Keratinocyte (primary cell): ENCODE data around the gene RPL4. TPM values are rescaled to one million over a fixed set of nuclear protein-coding genes. Genes with fewer than 3 reads are reported as not detected.

Source experiments
- DNase-seq: peaks from one replicate; pipeline ENCODE4 v3.0.0-alpha.2; 2011; ENCODE audit warnings: low read depth, missing footprints, low spot score
- FAIRE-seq: peaks from 2 replicates; lab custom pipeline; 2011; peaks lifted over from hg19 to GRCh38; lab: Jason Lieb, UNC
- H2AFZ ChIP-seq: 2 replicates; pipeline ENCODE4 v1.6.0; 2012; ENCODE audit warnings: low read length, control low read depth, inconsistent platforms; ENCODE audit not compliant: control insufficient read depth
- H3K27ac ChIP-seq: 2 replicates; pipeline ENCODE4 v1.5.1; 2011; ENCODE audit warnings: low read length; ENCODE audit not compliant: control insufficient read depth, insufficient read depth
- H3K27me3 ChIP-seq: 3 replicates; pipeline ENCODE4 v1.6.0; 2011; ENCODE audit warnings: low read length; ENCODE audit not compliant: control insufficient read depth, insufficient read depth; ENCODE audit errors: extremely low read depth
- H3K36me3 ChIP-seq, 2 experiments: 2 replicates in 1 of 2; 3 replicates in 1 of 2; pipeline ENCODE4 v1.5.1; 2011; ENCODE audit warnings: low read length in 2 of 2, mild to moderate bottlenecking in 1 of 2; ENCODE audit not compliant: control insufficient read depth in 2 of 2, insufficient read depth in 2 of 2; ENCODE audit errors: extremely low read depth in 1 of 2
- H3K4me1 ChIP-seq: 3 replicates; pipeline ENCODE4 v1.5.1; 2011; ENCODE audit warnings: low read length; ENCODE audit not compliant: control insufficient read depth, insufficient read depth; ENCODE audit errors: extremely low read depth
- H3K4me2 ChIP-seq: 3 replicates; pipeline ENCODE4 v1.6.0; 2011; ENCODE audit warnings: low read depth, low read length; ENCODE audit not compliant: control insufficient read depth, insufficient read depth; ENCODE audit errors: extremely low read depth
- H3K4me3 ChIP-seq, 3 experiments: fragments of 200-600 bp in 1 of 3; sonication (generic) in 1 of 3; 2 replicates in 2 of 3; 3 replicates in 1 of 3; pipeline ENCODE4 v1.5.1; 2011 to 2016; ENCODE audit warnings: low read length in 3 of 3, mild to moderate bottlenecking in 3 of 3, control low read depth in 2 of 3, inconsistent platforms in 1 of 3, low read depth in 1 of 3, mixed read lengths in 1 of 3, mixed run types in 1 of 3, moderate library complexity in 1 of 3; ENCODE audit not compliant: control insufficient read depth in 2 of 3, insufficient read depth in 2 of 3; ENCODE audit errors: extremely low read depth in 1 of 3
- H3K79me2 ChIP-seq: 2 replicates; pipeline ENCODE4 v1.6.0; 2012; ENCODE audit warnings: low read length; ENCODE audit not compliant: control insufficient read depth, insufficient read depth
- H3K9ac ChIP-seq: 3 replicates; pipeline ENCODE4 v1.6.0; 2011; ENCODE audit warnings: low read length; ENCODE audit not compliant: control insufficient read depth, insufficient read depth; ENCODE audit errors: extremely low read depth
- H3K9me1 ChIP-seq: 3 replicates; pipeline ENCODE4 v1.6.0; 2011; ENCODE audit warnings: low read length; ENCODE audit not compliant: control insufficient read depth, insufficient read depth; ENCODE audit errors: extremely low read depth
- H3K9me3 ChIP-seq: 2 replicates; pipeline ENCODE4 v1.5.1; 2012; ENCODE audit warnings: low read depth, low read length; ENCODE audit not compliant: control insufficient read depth
- H4K20me1 ChIP-seq: 3 replicates; pipeline ENCODE4 v1.6.0; 2011; ENCODE audit warnings: low read length; ENCODE audit not compliant: control insufficient read depth, insufficient read depth; ENCODE audit errors: extremely low read depth
- EZH2 ChIP-seq: IDR thresholded peaks from one replicate; pipeline ENCODE4 v1.6.1; 2012; ENCODE audit warnings: inconsistent platforms, mild to moderate bottlenecking, low read length, moderate library complexity
- dilution Hi-C: fragments of 300-500 bp; cut with MboI; formaldehyde crosslinking; loops from one replicate; pipeline ENCODE4 v1.7.0; 2020; ENCODE audit warnings: low sequenced_read_pairs; ENCODE audit not compliant: extremely low pct_ligation_motif_present
- polyA plus RNA-seq, 5 experiments: library from polyadenylated mRNA; depleted of rRNA in 3 of 5; stranded (reverse) in 3 of 5; stranded (forward) in 1 of 5; unstranded in 1 of 5; fragments of >200 nt; gene quantifications; 1 replicate in 1 of 5; 2 replicates in 3 of 5; 3 replicates in 1 of 5; pipeline versions ENCODE4 v1.2.1 to v1.2.3, GENCODE V29; 2011 to 2012; ENCODE audit warnings: missing spikeins in 2 of 5, low read depth in 1 of 5, low replicate concordance in 1 of 5
- TF ChIP-seq, protein P1 (sequence below), 3 experiments: IDR thresholded peaks in 1 of 3; conservative IDR thresholded peaks in 1 of 3; optimal IDR thresholded peaks in 1 of 3; 2 replicates in 2 of 3; 3 replicates in 1 of 3; pipeline versions ENCODE3 to v1.5.1; 2011; ENCODE audit warnings: low read length in 3 of 3, mild to moderate bottlenecking in 3 of 3, moderate library complexity in 2 of 3, control low read depth in 1 of 3, inconsistent platforms in 1 of 3; ENCODE audit not compliant: insufficient read depth in 2 of 3; ENCODE audit errors: extremely low read depth in 1 of 3

RPL4 gene
- polyA plus RNA-seq, 1 donor (not counting 4 experiments of a cell fraction or from before 2014, with no cell fraction given): 4,989 TPM

DNA sequence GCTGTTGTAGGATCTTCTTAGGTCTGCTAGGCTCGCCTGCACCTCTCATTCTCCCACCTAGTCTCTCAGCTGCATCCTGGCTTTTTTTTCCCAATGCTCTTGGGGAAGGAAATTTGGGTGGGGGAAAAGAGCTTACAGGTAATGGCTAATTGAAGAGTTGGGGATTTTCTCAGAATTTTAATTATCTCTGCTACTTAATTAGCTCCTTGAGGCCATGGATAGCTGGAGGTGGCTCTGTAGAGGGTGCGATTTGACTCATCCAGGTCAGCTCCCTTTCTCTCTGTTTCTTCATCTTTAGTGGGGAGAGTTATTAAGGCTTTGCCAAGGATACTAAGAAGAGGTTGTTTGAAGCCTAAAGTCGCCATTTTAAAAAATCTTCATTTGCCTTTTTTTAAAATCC, 29.7 kb downstream of the RPL4 start:
- Histone ChIP-seq H3K9me3 (no peaks in the 10 kb centered on the region), H3K27ac (no peak overlapping the region), H3K36me3 (peaks cover 0 to 5% of the 10 kb centered on the region in 2 experiments), H3K27me3 (no peaks in the 10 kb centered on the region), H3K4me3 (no peak overlapping the region), H3K4me1 (peaks cover 10% of the 10 kb centered on the region), H3K9ac (no peak overlapping the region), H4K20me1 (no peaks in the 10 kb centered on the region), H3K79me2 (peaks cover 29% of the 10 kb centered on the region), H2AFZ (no peak overlapping the region), H3K4me2 (no peak overlapping the region), H3K9me1 (no peaks in the 10 kb centered on the region)
- TF ChIP-seq EZH2: no peak
- TF ChIP-seq, protein P1, sequence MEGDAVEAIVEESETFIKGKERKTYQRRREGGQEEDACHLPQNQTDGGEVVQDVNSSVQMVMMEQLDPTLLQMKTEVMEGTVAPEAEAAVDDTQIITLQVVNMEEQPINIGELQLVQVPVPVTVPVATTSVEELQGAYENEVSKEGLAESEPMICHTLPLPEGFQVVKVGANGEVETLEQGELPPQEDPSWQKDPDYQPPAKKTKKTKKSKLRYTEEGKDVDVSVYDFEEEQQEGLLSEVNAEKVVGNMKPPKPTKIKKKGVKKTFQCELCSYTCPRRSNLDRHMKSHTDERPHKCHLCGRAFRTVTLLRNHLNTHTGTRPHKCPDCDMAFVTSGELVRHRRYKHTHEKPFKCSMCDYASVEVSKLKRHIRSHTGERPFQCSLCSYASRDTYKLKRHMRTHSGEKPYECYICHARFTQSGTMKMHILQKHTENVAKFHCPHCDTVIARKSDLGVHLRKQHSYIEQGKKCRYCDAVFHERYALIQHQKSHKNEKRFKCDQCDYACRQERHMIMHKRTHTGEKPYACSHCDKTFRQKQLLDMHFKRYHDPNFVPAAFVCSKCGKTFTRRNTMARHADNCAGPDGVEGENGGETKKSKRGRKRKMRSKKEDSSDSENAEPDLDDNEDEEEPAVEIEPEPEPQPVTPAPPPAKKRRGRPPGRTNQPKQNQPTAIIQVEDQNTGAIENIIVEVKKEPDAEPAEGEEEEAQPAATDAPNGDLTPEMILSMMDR (optimal IDR thresholded peaks at IDR 0.05 in 1 of 3, IDR thresholded peaks at IDR 0.05 in 1 of 3, conservative IDR thresholded peaks at IDR 0.05 in 1 of 3; ENCODE audit: extremely low read depth in 1 of 3, insufficient read depth in 2 of 3, low read length in 3 of 3): no peak
- dilution Hi-C loops: no loop called here
- FAIRE-seq (no peak), DNase-seq (no peak)

DNA sequence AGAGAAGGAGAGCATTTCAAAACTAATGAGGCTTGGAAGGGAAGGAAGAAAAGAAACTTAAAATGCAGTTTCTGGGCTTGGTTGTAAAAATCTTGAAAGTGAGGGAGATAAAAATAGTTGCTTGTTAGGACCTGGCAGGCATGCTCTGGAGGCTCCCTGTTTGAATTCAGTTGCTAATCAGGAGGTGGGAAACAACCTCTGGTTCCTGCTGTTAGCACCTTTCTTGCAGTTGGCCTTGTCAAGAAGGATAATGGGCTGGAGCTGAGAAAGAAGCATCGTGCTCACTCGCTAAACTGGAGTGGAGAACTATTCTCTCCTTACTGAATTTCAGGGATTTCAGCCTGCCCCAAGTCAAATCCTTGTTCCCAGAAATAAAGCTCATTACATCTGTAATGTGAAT, 30.5 kb downstream of the RPL4 start:
- no peak for FAIRE-seq
- no peaks in the 10 kb centered on the region for H4K20me1 ChIP-seq

More for the DNA sequence above, 30.5 kb downstream of the RPL4 start:
- Histone ChIP-seq H3K4me3 (no peak overlapping the region), H3K4me1 (peaks cover 4% of the 10 kb centered on the region), H3K27me3 (no peaks in the 10 kb centered on the region), H3K36me3 (peaks cover 0 to 3% of the 10 kb centered on the region in 2 experiments), H3K9me3 (no peaks in the 10 kb centered on the region), H3K4me2 (no peak overlapping the region), H3K79me2 (peaks cover 29% of the 10 kb centered on the region), H3K9ac (no peak overlapping the region), H3K9me1 (no peaks in the 10 kb centered on the region), H3K27ac (no peak overlapping the region), H2AFZ (no peak overlapping the region)
- TF ChIP-seq, protein P1 (optimal IDR thresholded peaks at IDR 0.05 in 1 of 3, IDR thresholded peaks at IDR 0.05 in 1 of 3, conservative IDR thresholded peaks at IDR 0.05 in 1 of 3; ENCODE audit: extremely low read depth in 1 of 3, insufficient read depth in 2 of 3, low read length in 3 of 3): no peak
- TF ChIP-seq EZH2: no peak
- dilution Hi-C loops: no loop called here
- no peak for DNase-seq
